Kidney capillary endothelial cell (primary cell): ENCODE results near the gene ADIPOR2.
"Not testable (repeated sequence)": the region's sequence is repeated elsewhere in the genome, so short reads cannot be mapped to it uniquely, and the experiment has no call there.

Experiments used
- DNase-seq: peaks from one replicate; pipeline ENCODE4 v3.0.0-alpha.2; 2018; ENCODE audit warnings: low spot score

The ADIPOR2 gene

DNA sequence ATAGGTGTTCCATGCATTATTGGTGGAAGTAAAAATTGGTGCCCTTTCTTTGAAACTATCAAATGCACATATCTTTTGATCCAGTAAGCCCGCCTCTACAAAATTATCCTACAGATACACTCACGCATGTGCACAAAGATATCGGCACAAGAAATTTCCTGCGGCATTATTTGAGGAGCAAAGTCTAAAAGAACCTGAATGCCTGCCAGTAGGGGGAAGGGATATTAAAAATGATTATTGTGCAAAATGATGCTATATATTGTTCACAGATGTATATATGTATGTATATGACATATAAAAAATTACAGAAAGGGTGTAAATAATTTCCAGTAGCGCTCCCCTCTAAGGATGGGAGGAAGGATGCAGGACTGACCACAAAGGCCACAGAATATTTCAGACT lies 24.7 kb upstream of the ADIPOR2 start:
- DNase-seq, result no peak

DNA sequence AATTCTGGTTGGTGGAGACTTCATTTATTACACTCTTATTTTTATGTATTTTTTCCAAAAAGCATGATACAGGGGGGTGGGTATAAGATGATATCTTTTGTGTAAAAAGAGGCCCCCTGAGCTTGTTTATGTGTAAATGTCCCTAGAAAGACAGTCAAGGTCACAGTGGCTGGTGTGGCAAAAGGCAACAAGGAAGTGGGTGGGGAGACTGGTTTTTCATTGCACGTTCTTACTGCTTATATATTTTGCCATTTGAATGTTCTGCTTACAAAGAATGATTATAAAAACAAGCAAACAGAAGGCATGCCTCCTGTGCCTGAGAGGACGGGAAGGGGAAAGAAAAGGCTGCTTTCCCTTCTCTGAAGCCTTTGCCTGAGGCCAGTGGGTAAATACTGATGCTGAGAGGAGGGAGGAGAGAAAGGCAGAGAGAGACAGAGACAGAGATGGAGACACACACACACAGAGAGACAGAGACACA lies 24.1 kb upstream of the ADIPOR2 start:
- no peak for DNase-seq

GRCh38 chr12:1668833-1669543 lies 21.9 kb upstream of the ADIPOR2 start:
- no peak for DNase-seq

- DNase-seq, result no peak
These were observed 20.3 kb upstream of the ADIPOR2 start for GRCh38 chr12:1670358-1671268.

DNA sequence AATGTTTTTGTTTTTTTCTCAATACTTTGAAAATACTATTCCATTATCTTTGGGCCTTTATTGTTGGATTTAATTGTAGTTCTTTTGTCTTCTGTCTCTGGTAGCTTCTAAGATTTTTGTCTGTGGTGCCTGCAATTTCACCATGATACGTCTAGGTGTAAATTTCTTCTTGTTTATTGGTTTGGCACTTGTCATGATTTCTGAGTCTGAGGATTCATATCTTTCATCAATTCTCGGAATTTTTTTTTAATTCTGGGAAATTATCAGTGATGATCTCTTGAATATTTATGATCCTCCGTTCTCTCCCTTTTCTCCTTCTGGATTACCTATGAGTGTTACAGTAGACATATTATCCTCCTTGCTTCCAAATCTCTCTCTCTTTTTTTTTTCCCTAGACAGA lies 14.8 kb upstream of the ADIPOR2 start:
- DNase-seq, result no peak

- peak; percentile 87 for DNase-seq
These were observed 9.9 kb upstream of the ADIPOR2 start for GRCh38 chr12:1680804-1681492.

DNA sequence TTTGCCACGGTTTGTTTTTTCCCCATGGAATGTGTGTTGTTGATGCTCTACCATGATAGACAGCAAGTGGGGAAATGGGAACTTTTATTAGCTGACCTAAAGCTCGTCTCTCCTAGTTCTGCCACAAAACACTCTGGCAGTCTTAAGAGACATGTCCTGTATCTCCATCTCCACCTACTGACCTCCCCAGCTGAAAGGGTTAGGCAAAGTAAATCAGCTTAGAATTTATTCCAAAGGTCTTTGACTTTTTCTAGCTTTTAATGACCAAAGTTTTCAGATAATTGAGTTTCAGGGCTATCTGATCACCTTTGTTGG lies 9.4 kb upstream of the ADIPOR2 start:
- DNase-seq, result no peak

DNA sequence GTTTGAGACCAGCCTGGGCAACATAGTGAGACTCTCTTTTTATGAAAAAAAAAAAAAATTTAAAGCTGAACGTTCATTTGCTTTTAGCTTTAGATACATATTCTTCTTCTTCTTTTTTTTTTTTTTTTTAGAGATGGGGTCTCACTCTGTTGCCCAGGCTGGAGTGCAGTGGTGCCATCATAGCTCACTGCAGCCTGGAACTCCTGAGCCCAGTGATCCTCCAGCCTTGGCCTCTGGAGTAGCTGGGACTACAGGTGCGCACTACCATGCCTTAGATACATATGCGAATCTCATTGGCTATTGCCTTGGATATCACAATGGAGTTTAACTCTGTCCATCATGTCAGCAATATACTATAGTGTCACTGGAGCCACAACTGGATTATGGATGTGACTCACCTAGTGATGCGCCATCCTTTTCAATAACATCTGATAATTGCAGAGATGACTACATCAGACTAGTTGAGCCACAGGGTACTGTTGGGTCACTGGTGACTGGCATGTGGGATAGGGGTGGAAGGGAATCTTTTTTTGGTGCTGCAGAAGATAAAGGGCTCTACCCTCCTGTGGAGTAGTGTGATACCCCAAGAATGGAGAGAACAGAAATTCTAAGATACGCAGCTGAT lies 2.7 kb upstream of the ADIPOR2 start:
- peak; percentile 47 for DNase-seq

DNA sequence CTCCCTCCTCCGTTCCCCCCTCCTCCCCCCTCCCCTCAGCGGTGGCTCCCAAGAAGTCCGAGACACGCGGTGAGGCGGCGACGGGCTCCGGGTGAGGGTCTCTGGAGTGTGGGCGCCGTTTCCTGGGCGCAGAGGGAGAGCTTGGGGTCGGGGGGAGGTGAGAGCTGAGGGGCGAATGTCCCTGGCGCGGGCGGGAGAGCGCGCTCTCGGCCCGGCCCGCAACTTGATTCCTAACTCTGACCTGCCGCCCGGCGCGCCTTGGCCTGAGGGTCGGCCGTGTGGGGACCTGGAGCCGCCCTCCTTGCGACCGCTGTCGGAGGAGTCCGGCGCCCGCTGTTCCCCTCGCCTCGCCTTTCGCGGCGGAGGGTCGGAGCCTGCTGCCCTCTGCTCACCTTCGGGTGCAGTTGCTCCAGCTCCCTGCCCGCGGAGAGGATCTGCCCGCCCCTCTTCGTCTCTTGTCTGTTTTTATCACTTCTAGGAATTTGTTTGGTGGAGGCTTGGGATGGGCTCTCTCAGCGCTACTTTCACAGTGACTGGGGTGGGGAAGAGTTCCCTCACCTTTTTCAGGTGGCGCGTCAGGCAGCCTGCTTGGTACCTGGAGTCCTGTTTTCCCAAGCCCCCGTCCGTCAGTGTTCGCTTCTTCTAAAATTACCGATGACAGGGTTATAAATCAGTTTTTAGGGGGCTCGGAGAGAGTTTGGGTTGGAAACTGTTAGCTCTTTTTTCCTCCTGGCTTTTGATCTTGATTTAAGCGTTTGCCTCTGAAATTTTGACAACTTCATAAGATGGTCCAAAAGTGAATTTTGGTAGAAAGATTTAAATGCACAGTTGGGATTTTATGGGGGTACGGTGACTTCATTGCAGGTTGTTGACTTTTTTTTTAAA lies 495 bp downstream of the ADIPOR2 start:
- no peak for DNase-seq

DNA sequence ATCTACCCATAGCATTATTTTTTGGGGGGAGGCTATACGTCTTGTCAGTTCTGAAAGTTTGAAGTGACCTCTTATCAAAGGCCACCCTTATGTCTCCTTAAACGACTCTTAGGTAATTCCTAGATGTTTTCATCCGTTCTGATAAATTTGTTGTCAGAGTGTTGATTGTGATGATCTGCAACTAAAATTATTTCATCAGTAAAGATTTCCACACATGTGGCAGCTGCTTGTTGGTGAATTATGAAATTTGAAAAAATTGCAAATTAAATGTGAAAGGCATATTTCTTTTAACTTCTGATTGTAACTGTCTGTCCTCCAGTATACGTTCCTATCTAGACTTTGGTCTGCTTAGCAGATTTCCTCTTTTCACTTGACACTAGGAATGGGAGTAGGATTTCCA lies 1.4 kb downstream of the ADIPOR2 start:
- no peak for DNase-seq

GRCh38 chr12:1692895-1693610 lies 2.2 kb downstream of the ADIPOR2 start:
- DNase-seq, result no peak

- DNase-seq, result not testable (repeated sequence)
These were observed 4.2 kb downstream of the ADIPOR2 start for GRCh38 chr12:1695097-1695496.

DNA sequence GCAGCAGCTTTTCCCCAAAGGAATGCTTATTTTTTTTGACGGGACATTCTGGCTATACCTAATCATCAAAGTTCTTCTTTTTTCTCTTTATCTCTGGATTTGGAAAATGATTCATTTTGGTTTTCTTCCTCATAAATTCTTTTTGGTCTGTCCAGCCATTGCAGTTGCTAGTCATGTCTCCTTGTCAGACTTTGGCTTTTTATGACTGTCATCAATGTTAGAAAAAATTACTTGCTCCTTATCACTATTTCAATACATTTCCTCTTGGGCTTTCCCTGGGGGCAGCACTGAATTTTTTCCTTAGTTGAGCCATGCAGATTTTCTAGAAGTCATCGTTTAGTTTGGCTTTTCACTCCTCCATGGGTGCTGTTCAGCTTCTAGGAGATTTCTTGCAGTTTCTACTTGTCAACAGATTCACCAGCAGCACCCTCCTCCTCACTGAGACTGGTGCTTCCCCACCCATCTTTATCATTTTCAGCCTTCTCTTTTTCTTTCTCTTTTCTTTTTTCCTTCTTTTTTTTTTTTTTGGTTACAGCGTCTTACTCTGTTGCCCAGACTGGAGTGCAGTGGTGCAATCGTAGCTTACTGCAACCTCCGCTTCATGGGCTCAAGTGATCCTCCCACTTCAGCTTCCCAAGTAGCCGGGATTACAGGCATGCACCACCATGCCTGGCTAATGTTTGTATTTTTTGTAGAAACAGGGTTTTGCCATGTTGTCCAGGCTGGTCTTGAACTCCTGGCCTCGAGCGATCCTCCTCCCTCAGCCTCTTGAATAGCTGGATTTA lies 5.2 kb downstream of the ADIPOR2 start:
- no peak for DNase-seq

- no peak for DNase-seq
These were observed 5.9 kb downstream of the ADIPOR2 start for GRCh38 chr12:1696800-1697199.

- DNase-seq, result no peak
These were observed 6.4 kb downstream of the ADIPOR2 start for GRCh38 chr12:1697271-1697670.

DNA sequence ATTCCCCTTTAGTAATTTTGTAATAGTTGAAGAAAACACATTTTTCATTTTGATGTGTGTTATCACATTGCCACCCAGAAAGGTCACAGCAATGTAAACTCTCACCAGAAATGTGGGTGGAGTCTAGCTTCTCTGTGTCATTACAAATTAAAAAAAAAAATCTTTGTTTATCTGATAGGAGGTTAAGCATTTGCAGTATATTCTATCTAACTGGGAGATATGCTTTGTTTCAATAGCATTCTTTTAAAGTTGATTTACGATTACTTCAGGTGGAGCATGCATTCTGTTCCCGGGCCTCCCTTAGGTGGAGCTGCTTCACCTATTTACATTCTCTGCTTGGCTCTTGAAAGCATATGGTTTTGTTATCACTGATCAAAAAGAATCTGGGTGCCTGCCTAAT lies 7.8 kb downstream of the ADIPOR2 start:
- no peak for DNase-seq

DNA sequence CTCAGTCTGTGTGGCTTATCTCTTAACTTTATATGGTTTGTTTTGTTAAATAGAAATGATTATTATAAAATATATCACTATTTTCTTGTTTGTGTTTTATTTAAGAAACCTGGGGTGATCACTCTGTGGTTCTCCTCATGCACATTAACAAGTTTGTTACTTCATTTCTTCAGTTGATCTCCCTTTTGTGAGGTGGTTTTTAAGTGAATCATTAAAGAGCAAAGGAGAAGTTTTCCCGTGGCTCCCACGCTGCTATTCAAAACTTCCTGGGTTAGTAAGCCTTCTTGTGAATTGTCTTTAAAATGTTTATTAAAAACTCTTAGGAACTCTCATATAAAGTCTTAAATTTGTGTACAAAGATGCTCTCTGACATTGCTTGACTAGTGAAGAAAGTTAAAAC lies 11.8 kb downstream of the ADIPOR2 start:
- no peak for DNase-seq

- DNase-seq, result no peak
These were observed 13.2 kb downstream of the ADIPOR2 start for GRCh38 chr12:1703771-1704722.
